WI38 (cell line): ENCODE results near the gene BZW2.
A peak's percentile ranks its signal among the peaks of the same experiment; 100 is the strongest.

ENCODE experiments used
- H3K4me3 ChIP-seq: 2 replicates; pipeline ENCODE4 v1.5.1; 2011; ENCODE audit warnings: low read depth, mild to moderate bottlenecking, control low read depth, low read length
- TF ChIP-seq, protein P1 (sequence below): IDR thresholded peaks from 2 replicates; pipeline ENCODE4 v1.5.1; 2012; ENCODE audit warnings: low read depth, mild to moderate bottlenecking, control low read depth, low read length

BZW2 gene

DNA sequence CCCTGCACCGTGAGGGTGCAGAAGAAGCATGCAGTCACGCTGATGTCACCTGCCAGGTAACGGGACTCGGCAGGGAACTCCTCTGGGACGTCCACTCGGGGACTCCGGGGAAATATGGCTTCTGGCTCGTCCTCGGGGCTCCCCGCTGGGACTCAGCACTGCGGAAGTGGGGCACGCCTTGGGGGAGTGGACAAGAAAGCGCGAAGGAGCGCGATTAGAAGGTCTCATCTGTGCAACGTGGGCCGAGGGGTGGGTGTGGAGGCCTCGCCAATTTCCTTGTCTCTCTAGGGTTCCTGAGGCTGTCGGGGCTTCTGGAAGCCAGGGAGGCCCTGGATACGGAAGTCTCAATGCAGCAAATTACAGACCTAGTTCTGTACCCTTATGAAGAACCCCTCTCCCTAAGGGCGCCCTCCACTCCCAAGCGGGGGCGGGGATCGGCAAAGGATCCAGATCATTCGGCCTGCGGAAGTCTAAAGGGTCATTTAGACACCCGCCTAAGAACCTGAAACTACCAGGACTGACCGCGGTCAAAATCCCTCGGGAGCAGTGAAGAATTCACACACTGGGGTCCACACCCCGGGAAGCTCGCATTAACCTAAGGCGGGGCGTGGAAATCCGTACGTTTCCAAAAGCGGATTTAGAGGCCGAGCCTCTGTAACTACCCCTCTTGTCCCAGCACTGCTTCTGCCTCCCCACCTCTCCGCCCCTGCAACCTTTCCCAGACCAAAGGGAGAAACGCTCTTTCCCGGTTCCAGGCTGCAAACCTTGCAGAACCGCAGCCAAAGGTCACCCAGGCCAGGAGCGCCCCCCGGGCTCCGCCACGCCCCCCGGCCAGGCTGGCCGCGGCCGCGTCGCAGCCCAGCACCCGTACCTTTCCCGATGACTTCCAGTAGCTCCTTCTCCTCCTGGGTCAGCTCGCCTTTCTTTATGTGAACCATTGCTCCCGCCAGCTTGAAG, 1.1 kb upstream of the BZW2 start:
- TF ChIP-seq, protein P1, sequence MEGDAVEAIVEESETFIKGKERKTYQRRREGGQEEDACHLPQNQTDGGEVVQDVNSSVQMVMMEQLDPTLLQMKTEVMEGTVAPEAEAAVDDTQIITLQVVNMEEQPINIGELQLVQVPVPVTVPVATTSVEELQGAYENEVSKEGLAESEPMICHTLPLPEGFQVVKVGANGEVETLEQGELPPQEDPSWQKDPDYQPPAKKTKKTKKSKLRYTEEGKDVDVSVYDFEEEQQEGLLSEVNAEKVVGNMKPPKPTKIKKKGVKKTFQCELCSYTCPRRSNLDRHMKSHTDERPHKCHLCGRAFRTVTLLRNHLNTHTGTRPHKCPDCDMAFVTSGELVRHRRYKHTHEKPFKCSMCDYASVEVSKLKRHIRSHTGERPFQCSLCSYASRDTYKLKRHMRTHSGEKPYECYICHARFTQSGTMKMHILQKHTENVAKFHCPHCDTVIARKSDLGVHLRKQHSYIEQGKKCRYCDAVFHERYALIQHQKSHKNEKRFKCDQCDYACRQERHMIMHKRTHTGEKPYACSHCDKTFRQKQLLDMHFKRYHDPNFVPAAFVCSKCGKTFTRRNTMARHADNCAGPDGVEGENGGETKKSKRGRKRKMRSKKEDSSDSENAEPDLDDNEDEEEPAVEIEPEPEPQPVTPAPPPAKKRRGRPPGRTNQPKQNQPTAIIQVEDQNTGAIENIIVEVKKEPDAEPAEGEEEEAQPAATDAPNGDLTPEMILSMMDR, result no peak
- peak overlapping the region; percentile 92 for H3K4me3 ChIP-seq

DNA sequence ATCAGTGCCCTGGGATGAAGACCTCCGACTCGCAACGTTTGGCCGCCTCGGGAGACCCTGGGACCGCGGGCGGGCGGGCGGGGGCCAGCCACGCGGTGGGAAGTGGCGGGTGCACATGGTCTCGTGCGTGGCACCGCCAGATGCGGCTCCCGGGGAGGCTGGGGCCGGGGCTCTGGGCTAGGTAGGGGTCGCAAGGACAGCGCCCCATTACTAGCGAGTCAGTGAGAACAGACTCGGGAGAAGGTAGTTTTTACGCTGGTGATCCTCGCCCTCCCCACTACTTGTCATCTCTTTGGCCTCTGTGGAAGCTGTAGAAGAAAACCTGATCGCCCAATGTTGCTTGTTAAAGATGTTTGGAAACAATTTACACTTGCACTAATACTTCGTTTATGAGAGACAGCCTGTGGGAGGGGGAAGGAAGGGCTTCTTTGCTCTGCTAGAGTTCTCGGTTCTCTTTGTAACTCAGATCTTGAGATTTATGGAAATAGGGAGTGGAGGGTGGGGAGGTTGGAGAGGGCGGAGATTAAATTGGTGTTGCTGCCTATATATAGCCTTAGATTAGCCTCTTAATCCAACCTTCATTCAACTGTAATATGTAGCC, 591 bp downstream of the BZW2 start:
- TF ChIP-seq, protein P1, result no peak
- peak overlapping the region; percentile 92 for H3K4me3 ChIP-seq

DNA sequence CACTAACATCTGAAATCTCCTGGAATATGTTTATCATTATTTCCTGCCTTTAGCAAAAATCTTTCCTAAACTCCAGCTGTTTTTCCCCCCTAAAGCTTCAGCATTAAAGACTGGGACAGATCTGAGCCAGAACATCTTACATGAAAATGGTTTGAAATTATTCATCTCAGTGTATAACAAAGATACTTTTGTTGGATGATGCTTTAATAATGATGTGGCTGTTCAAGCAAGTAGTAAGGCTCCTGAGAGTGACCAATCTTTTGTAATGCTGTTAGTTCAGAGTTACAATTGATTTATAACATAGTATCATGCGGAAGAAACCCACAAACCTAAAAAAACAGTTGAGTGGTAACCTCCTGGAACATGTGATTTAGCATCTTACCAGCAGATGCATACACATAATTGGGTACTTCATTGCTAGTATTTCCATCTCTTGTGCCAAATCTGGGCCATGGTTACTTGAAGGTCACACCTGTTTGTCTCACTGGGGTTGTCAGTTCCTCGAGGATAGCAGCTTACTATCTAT, 1.5 kb downstream of the BZW2 start:
- peak overlapping the region; percentile 92 for H3K4me3 ChIP-seq
- TF ChIP-seq, protein P1, result no peak

DNA sequence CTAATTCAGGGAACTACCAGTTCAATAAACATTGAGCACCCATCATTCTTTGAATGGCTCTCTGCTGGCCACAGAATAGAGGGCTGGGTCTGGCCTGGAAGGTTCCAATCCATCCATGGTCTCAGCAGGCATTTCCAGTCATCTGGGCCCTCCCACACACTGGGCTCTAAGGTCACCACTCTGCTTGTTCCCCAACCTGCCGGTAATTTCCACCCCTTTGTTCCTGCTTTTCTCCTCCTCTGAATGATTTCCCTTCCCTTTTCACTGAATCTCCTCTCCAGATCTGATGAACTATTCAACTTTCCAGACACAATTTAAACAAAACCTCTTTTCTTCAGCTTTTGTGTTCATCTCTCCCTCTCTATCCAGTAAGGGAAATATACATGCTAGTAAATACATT, 2.6 kb downstream of the BZW2 start:
- TF ChIP-seq, protein P1, result no peak
- H3K4me3 ChIP-seq, result no peak overlapping the region

GRCh38 chr7:16649196-16649595, 3.2 kb downstream of the BZW2 start:
- no peak overlapping the region for H3K4me3 ChIP-seq
- TF ChIP-seq, protein P1, result no peak

- TF ChIP-seq, protein P1, result no peak
- no peak overlapping the region for H3K4me3 ChIP-seq
Measured at GRCh38 chr7:16650266-16650665, 4.3 kb downstream of the BZW2 start.
